ENCODE results near the gene SLC35F3.
"Not testable (repeated sequence)": the region's sequence is repeated elsewhere in the genome, so short reads cannot be mapped to it uniquely, and the experiment has no call there.

The SLC35F3 gene

DNA sequence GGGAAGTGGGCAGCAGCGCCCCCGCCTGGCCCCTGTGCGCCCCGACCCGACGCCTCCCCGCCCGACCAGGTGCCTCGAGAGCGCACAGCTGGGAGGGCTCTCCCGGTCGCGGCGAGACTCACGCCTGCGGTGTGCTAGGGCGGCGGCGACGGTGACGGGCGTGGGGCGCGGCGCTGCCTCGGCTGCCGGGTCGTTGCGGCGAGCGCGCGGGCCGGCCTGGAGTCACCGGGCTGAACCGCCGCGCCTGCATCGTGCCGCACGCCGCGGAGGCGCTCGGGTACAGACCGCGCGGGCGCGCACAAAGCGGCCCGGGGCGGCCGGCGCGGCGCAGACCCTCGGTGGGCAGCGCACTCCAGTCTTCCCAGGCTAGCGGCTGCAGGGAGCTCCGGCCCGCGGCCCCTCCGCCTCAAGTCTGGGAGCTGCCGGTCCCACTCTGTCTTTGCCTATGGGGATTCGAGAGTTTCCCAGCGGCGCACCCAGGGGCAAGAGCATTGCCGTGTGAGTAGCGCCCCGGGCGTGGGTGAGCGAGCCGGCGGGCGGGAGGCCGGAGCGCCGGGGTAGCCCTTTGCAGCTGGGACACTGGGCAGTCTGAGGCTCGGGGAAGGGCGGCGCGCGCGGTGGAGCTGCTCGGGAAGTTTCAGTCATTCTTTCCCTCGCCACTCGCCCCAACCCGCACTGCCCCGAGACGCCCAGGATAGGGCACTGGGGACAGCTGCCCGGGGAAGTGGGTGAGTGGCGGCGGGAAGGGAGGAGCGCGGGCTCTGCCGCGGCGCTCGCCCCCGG is at the start of gene SLC35F3:
SLC35F3 (plus strand) TSS at position 44 of the 783 bp plus-strand sequence.
- no peak for DNase-seq (ENCODE audit: low read depth)

DNA sequence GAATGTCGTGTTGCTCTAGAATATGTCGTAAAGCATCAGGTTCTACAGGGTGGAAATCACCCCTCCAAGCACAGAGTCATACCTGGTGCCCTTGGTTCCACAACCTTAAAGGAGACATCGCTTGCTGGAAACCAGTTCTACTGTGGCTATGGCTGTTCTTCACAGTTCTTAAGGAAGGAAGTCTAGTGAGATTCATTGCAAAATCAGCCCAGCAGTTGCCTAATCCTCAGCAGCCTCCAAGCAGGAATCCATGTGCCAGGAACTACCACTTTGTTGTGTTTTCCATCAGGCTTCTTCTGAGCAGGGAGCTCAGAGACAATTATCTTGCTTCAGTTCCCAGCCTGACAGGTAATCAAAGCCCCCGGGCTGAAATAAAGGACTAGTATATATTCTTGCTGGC is 45.0 kb upstream of the SLC35F3 start:
- no peak for DNase-seq (ENCODE audit: low read depth)

DNA sequence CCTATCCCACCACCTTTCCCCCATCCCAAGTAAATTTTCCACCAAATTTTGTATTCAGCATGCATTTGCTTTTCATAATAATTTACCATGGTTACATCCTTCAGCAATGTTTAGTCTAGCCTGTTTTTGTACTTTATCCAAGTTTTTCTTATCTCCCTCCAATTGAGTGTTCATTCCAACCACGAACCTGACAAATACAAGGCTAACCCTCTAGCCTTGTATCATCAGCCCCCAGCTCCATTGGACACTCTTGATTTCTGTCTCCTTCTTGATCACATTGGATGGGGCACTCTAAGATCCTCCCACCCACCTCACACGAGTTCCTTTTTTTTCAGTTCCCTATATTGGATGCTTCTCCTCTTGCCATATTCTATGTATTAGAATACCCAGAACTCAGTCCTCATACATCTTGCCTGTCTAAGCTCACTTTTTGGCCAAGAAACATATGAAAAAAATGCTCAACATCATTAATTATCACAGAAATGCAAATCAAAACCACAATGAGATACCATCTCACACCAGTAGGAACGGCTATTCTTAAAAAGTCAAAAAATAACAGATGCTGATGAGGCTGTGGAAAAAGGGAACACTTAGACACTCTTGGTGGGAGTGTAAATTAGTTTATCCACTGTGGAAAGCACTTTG is 40.5 kb upstream of the SLC35F3 start:
- DNase-seq (ENCODE audit: low read depth): no peak

DNA sequence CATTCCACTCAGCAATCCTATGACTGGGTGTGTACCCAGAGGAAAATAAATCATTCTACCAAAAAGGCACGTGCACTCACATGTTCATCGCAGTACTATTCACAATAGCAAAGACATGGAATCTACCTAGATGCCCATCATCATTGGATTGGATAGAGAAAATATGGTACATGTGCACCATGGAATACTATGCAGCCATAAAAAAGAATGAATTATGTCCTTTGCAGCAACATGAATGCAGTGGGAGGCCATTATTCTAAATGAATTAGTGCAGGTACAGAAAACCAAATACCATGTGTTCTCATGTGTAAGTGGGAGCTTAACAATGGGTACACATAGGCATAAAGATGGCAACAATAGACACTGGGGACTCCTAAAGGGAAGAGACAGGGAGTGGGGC is 39.9 kb upstream of the SLC35F3 start:
- no peak for DNase-seq (ENCODE audit: low read depth)

DNA sequence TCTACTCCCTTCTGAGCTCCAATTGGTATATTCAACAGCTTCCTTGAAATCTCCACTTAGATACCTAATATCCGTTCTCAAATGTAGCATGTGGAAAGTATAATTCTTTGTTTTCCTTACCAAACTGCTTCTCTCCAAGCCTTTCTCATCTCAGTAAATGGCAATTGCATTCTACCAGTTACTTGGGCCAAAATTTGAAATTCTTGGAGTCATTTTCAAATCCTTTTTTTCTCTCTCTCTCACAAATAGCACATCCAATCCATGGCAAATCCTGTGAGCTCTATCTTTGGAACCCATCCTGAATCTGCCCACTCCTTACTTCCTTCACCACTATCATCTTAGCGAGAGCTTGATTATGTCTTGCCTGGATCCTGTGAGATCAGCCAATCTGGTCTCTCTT is 39.3 kb upstream of the SLC35F3 start:
- DNase-seq (ENCODE audit: low read depth): no peak

DNA sequence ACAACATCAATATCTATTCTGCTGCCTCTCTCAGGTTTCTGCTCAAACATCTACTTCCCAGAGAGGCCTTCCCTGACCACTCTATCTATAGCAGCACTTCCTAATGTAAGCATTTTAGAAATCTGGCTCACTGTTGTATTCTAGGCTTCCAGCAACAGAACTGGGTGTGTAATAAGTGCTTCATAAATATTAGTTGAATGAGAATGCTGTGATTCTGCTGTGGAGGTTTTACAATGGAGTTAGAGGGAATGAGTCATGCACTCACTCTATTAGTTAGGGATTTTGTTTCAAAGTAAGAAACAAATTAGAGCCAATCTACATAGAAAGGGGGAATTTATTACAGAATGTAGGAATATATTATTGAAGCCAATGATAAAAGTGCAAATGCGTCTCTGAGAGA is 38.6 kb upstream of the SLC35F3 start:
- no peak for DNase-seq (ENCODE audit: low read depth)

DNA sequence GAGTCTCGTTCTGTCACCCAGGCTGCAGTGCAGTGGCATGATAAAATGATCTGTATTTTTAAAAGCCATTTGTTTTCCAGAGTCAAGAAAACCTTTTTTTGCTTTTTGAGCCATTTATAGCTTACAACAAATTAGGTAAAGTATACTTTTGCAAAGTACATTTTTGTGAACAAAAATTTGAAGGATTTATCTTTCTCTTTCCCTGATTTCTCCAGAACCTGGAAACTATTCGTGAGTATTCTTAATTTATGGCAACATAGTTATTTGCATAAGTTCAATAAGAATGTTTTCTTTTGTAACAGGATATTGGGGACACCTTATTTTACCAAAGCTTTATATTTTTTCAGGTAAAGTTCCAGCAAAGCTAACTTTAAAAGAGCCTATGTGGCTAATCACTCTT is 37.4 kb upstream of the SLC35F3 start:
- DNase-seq (ENCODE audit: low read depth): no peak

DNA sequence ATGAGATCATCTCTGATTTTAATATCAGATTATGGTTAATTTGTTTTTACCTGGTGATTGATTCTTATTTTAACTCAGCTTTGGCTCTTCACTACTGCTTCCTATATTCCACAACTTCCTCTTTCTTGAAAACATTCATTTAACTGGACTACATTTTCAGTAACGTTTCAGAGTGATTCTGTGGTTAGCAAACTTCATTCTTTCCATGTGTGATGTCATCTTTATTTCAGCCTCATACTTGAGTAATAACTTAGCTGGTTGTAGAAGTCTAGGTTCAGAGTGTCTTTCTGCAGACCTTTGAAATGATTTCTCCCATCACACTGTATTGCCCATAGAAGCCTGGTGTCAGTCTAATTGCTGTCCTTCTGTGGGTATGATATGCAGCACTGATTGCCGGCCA is 36.0 kb upstream of the SLC35F3 start:
- DNase-seq (ENCODE audit: low read depth): no peak

DNA sequence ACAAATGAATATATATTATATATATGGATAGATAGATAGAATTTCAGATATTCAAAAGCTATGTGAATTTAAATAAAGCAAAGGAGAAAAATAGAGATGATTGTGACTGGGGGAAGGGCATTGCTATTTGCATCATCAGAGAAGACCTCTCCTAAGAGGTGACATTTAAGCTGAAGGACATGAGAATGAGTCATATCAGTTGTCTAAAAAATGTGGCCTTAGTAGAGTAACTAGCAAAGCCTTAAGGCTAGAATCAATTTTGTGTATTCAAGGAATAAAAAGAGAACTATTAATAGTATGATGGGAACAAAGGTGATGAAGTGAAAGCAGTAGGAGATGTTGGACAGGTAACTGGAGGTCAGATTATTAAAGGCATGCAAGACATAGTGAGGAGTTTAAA is 34.8 kb upstream of the SLC35F3 start:
- DNase-seq (ENCODE audit: low read depth): no peak

DNA sequence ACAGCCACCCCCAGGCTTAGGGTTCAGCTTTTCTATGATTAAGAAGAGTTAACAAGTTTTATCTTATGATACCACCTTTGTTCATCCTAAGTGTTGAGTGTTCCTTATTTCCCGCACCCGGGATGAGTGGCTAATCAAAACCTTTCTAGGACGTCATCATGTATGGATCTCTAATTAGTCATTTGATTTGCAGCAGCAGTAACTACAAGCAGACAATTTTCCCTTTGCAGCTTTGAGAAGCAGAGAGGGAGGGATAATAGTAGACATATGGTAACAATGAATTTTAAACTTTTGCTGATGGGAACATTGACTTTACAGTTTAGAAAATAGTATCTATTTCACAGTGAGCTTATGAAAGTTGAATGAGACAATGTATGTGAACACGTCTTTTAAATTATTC is 30.8 kb upstream of the SLC35F3 start:
- no peak for DNase-seq (ENCODE audit: low read depth)

DNA sequence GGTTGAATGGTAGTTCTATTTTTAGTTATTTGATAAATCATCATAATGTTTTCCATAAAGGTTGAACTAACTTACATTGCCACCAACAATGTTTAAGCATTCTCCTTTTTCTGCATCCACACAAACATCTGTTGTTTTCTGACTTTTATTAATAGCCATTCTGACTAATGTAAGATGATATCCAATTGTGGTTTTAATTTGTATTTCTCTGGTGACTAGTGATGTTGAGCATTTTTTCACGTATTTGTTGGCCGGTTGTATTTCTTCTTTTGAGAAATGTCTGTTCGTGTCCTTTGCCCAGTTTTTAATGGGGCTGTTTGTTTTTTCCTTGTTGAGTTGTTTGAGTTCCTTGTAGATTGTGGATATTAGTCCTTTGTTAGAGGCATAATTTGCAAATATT is 24.6 kb upstream of the SLC35F3 start:
- DNase-seq (ENCODE audit: low read depth): no peak

DNA sequence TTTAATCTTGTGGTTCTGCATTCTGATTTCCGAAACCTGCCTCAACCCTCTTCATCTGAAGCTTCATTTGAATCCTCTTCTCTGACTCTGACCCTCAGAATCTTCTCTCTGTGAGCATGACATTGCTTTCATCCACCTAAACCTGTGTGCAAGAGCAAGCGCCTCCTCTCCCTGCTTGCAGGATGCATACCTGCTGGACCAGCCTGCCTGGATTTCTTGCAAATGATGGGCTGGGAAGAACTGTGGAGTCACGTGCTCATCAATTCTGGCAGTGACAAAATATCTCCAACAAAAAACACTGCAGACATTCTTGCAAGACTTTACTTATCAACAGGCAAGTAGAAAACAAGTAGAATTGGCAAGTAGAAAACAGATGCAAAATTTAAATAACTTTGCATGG is 20.8 kb upstream of the SLC35F3 start:
- no peak for DNase-seq (ENCODE audit: low read depth)

DNA sequence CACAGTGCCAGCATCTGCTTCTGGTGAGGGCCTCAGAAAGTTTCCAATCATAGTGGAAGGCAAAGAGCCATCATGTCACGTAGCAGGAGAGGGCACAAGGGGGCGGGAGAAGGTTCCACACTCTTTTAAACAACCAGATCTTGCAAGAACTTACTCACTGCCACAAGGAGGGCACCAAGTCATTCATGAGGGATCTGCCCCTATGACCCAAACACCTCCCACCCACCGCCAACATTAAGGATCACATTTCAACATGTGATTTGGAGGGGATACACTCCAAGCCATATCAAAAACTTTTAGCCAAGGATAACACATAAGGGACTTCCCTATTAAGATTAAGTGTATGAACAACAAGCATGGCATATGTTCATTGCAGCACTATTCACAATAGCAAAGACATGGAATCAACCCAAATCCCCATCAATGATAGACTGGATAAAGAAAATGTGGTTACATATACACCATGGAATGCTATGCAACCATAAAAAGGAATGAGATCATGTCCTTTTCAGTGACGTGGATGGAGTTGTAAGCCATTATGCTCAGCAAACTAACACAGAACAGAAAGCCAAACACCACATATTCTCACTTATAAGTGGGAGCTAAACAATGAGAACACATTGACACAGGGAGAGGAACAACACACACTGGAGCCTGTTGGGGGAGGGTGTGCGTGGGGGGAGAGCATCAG is 19.9 kb upstream of the SLC35F3 start:
- DNase-seq (ENCODE audit: low read depth): no peak

DNA sequence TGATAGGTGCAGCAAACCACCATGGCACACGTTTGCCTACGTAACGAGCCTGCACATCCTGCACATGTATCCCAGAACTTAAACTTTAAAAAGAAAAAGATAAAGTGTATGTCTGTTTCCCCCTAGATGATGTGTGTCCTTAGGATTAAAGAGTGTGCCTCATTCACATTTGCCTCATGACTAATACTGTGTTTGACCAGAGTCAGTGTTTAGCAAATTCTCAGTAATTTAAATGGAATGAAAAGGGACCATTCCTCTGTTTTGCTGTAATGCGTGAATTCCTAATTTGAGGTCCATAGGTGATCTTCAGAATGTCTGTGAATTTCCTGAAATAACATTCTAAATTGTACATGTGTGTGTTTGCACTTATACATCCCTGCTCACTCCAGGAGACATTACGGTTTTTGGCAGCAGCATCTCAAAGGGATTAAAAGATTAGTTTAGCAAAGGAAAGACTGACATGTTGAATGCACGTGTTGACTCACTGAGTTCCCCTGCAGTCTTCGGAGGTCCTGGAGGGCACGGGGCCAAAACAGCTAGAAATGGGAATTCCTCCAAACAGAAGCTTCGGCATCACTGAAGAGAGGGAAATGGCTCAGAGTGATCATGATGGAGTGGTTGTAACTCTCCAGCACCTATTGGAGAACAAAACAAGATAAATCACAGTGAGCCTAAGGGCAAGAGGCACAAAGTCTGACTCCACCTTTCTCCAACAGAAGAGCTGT is 19.1 kb upstream of the SLC35F3 start:
- DNase-seq (ENCODE audit: low read depth): no peak

DNA sequence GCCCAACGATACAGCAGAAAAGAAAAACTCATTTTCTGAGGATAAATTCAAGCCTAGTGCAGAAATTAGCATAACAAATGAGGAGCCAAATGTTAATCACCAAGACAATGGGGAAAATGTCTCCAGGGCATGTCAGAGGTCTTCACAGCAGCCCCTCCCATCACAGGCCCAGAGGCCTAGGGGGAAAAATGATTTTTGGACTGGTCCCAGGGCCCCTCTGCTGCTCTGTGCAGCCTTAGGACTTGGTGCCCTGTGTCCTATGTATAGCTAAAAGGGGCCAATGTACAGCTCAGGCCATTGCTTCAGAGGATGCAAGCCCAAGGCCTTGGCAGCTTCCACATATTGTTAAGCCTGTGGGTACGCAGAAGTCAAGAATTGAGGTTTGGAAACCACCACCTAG is 13.3 kb upstream of the SLC35F3 start:
- DNase-seq (ENCODE audit: low read depth): not testable (repeated sequence)

DNA sequence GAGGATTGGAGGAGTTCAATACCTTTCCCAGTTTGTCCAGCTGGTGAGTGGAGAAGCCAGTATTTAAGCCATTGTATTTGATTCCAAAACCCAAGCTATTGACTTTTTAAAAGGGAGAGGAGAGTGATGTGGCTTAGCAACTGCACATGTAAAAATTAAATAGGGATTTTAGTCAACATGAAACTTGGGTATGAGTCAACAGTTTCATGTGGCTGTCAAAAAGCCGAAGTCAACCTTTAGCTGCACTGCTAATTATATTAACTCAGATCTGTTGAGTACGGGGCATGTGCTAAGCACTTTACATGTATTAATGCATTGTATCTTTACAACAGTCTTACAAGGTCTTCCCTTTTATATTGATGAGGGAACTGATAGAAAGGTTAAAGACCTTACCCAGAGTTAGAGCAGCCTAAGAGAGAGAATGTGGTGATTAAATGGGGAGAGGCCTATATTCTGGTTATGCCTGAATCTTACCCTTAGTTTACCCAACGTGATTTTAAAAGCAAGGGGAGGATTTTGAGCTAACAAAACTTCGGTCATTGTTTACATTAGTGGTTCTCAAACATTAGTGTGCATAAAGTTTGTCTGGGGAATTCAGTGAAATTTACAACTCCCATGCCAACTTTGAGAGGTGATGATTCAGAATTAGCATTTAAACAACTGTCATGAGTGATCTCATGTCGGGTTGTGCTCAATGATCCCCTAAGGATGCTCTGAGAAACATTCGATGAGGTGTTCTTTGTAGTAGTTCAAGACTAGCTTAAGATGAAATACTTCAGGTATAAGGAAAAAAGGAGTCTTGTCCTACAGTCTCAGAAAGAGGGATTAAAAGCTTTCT is 6.9 kb upstream of the SLC35F3 start:
- DNase-seq (ENCODE audit: low read depth): no peak

DNA sequence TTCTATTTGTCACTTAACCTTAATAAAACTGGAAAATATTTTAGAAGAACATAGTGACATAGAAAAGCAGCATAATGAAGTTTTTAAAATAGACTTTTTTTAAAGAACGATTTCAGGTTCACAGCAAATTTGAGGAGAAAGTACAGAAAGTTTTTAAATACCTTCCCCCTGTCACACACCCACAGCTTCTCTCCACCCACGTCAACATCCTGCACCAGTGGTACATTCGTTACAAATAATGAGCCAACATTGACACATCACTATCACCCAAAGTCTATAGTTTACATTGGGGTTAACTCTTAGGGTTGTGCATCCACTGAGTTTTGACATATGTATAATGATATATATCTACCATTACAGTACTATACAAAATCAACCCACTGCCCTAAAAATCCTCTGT is 3.0 kb upstream of the SLC35F3 start:
- no peak for DNase-seq (ENCODE audit: low read depth)

DNA sequence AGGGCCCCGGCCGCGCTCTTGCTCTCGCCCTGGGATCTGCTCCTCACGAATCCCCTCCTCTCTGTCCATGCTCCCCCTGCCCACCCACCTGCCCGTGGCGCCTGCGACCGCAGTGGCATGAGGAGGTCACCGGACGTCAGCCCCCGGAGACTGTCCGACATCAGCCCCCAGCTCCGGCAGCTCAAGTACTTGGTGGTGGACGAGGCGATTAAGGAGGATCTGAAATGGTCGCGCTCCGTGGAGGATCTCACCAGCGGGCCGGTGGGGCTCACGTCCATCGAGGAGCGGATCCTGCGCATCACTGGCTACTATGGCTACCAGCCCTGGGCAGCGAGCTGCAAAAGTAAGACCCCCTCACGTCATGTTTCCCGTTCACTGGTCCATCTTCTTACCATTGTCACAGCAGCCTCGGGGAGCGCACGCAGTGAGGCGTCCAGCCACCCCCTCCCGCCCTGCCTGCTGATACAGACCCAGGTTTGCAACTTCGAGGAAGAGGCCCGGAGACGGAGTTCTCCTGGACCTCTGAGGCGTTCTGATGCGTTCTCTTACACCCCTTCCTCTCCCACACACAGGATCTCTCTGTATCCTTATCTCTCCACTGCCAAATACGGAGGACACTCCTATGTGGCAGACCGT is 1.1 kb downstream of the SLC35F3 start:
- DNase-seq (ENCODE audit: low read depth): no peak

DNA sequence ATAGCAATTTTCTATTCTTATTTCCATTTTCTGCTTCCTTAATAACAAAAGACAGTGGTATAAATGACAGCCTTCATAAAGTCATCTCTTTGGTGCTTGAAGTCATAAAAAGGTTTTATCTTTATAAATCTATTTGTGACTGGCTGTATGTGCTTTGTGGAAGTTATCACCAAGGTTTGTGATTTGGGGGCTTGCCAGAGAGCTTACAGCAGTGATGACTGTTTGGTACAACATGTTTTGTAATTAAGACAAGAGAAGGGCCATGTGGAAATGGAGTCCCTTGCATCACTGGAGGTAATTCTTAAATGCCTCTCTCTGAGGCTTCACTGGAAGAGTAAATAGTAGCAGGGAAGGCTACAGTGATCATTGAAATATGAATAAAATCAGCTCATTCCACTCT is 2.7 kb downstream of the SLC35F3 start:
- DNase-seq (ENCODE audit: low read depth): no peak

DNA sequence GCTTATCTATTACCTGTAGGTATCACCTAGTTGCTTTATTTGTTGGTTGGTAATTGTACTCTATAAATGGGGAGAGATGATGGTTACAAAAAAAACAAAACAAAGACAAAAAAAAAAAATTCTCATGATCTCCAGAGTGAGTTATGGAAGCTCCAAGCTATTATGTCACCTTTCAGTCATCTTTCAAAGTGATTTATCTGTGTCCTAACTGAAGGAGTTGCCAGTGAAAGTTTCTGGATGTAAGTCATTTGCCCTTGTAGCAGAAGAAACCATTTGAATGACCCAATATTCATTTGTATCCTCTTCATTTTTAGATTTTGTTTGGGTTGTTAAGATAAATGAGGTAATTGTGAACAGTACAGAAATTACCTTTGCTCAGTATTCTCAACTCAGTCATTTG is 3.6 kb downstream of the SLC35F3 start:
- no peak for DNase-seq (ENCODE audit: low read depth)

DNA sequence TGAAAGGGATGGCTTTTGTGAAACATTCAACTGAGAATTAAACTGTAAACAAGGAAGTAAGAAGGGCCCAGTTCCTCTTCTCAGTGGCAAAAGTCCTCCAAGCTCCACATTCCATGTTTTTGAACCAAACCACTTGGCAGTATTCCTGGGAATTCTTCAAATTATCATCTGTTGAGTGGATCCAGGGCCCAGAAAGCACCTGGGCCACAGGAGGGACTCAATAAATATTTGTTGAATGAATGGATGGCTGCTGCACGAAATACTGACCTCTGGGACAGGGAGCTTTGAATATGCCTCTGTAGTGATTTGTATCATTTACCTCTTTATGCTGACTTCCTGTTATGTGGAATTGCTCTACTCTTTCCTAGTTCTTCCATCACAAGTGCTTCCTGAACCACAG is 4.7 kb downstream of the SLC35F3 start:
- DNase-seq (ENCODE audit: low read depth): peak; percentile 60
